Stimulated activated CD8-positive, alpha-beta memory T cell treated with anti-CD3 and anti-CD28 coated beads, Interleukin-15, amount 100 ng/mL, for 4 hours (primary cell): ENCODE results near the gene KRTAP20-2.

ENCODE experiments used
- DNase-seq, 2 donors: peaks; one replicate each; pipeline ENCODE4 v3.0.0-alpha.2; 2020; ENCODE audit warnings: low read depth in 2 of 2

The KRTAP20-2 gene

DNA sequence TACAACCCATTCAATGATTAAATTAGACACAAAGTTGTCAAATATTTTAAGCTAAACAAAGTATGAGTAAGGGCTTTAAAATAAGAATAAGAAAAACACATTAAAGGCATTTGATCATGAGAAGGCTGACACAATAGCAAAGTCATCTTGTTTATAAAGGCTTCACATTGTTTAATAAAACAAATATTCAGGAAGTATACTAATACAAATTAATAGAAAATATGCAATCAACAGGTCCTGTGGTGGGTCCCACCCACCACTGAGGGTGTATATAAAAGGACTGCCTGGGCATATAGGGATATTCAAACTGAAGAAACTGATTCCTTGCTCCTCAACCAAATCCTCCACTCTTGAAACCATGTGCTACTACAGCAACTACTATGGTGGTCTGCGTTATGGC lies at the start of gene KRTAP20-2:
KRTAP20-2 (plus strand) TSS at position 301 of the 400 bp plus-strand sequence; CDS start at position 359, 58 bp downstream.
- no peak for DNase-seq

DNA sequence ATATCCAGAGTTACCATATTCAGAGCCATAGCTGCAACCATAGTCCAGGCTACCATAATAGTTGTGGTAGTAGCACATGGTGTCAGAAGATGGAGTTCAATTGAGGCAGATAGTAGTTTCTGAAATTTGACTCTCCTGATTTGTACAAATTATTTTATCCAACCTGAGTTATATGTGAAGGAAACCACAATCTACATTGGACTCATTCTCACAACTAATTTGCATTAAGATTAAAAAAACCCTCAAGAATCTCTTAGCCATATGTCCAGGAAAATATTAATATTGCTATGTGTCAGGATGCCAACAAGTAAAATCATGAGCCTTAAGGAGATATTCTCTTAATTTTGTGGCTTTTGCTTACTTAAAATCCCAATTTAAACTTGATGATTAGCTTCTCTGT lies 44.7 kb upstream of the KRTAP20-2 start, which contains the start of gene KRTAP22-2:
KRTAP22-2 (minus strand) TSS at position 101 of the 400 bp plus-strand sequence.
- no peak for DNase-seq

- DNase-seq: no peak
Measured at GRCh38 chr21:30592140-30592539, 42.9 kb upstream of the KRTAP20-2 start, which contains the start of gene KRTAP6-3. Gene KRTAP6-3, plus strand, starts transcription at chr21:30592440. Its CDS starts 6 bp downstream, at chr21:30592446.

DNA sequence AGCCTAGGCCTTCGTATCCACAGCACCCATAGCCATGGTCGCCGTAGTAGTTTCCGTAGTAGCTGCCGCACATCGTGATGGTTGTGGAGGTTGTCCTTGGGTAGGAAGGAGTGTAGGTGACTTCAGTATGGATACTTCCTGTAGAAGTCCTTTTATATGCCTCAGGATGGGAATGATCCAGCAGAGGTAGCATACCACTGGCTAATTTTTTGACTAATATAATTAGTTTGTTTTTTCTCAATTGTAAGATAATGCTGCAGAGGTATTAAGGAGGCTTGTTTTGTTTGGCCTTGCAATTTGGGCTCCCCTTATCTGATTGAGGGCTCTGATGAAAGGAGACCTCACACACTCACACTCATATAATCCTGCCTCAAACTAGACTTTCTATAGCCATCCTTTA lies 36.2 kb upstream of the KRTAP20-2 start, which contains the start of gene KRTAP6-2:
KRTAP6-2 (minus strand) TSS at position 101 of the 400 bp plus-strand sequence; CDS start at position 73, 28 bp downstream.
- no peak for DNase-seq

- no peak for DNase-seq
Measured at GRCh38 chr21:30600787-30601186, 34.2 kb upstream of the KRTAP20-2 start, which contains the start of gene KRTAP22-1. Gene KRTAP22-1, plus strand, starts transcription at chr21:30601087.

DNA sequence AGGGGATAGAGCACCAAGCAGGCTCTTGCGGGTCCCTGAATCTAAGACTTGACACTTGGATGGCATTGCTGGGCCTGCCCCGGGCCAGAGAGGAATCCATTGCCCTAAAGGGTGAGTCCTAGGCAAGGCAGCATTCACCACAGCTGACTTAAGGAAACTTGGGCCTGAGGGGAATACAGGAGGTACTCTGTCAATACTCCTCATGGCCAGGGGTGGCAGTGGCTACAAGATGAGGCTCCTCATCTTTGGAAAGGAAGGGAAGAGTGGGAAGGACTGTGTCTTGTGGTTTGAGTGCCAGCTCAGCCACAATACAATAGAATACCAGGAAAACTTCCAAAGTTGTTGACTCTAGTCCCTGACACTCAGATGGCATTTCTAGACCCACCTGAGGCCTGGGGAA lies 29.0 kb upstream of the KRTAP20-2 start:
- DNase-seq: no peak

DNA sequence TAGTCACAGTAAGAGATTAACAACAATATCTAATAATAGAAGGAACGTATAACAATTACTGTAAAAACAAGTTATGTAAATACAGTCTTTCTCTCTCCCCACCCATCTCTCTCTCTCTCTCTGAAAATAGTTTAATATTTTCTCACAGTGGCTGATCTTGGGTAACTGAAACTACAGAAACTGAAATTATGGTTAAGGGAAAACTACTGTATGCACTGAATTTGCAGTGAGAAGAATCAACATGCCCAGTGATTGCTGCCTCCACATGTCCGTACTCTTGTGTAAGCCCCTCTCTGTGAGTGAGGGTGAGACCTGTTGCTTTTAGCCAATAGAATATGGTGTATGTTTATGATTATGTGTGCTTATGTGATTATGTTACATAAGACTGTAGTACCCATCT lies 22.9 kb upstream of the KRTAP20-2 start:
- DNase-seq: no peak

DNA sequence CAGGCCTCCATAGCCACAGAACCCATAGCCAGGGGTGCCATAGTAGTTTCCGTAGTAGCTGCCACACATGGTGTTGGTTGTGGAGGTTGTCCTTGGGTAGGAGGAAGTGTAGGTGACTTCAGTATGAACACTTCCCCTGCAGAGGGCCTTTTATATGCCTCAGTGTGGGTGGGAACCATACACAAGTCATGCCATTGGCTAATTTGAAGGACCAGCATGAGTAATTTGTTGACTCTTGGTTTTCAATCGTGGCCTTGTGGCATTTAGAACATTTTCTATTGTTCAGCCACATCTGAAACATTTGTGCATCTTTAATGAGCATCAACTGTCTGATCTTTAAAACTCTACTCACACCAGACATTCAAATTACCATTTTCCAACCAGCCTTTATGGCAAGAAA lies 21.2 kb upstream of the KRTAP20-2 start, which contains the start of gene KRTAP6-1:
KRTAP6-1 (minus strand) TSS at position 95 of the 400 bp plus-strand sequence; CDS start at position 69, 26 bp downstream.
- DNase-seq: no peak

DNA sequence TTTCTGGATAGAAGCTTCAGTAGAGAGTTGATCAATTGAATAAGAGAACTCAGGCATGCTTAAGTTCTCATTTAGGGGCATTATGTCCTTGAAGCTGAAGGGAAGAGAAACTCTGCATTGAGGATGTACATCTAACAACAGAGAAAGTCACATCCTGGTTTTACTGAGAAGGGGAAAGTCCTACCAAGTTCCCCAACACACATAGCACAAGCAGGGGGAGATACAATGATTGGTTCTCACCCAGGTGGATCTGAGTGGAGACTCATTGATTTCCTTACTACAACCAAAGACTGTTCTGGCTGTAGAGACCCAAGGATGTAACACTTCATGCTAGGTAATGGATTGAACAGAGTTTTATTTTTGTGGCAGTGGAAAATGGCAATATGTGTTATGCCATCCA lies 19.8 kb upstream of the KRTAP20-2 start:
- DNase-seq: no peak

GRCh38 chr21:30616125-30616524 lies 18.9 kb upstream of the KRTAP20-2 start, which contains the start of gene KRTAP20-1:
Gene KRTAP20-1, plus strand, starts transcription at chr21:30616425. Its CDS starts 30 bp downstream, at chr21:30616455.
- no peak for DNase-seq

DNA sequence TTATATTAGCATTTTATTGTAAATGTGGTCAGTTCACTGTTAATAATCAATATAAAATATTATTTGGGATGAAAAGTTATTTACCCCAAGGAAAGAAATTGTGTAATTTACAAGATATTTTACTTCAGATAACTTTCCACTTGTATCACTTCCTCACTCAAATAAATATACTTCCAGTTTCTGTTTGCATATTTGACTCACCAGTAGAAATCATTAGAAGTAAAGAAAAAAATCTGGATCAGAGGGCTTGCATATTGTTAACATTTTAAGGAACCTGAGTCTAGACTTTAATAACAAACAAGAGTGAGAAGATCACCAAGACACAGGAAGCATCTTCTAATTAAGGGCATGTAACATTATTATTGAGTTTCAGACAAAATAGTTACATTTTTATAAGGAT lies 14.9 kb upstream of the KRTAP20-2 start:
- DNase-seq: no peak

- no peak for DNase-seq
Measured at GRCh38 chr21:30620522-30620921, 14.5 kb upstream of the KRTAP20-2 start, which contains the start of gene KRTAP20-4. Gene KRTAP20-4, plus strand, starts transcription at chr21:30620627.

DNA sequence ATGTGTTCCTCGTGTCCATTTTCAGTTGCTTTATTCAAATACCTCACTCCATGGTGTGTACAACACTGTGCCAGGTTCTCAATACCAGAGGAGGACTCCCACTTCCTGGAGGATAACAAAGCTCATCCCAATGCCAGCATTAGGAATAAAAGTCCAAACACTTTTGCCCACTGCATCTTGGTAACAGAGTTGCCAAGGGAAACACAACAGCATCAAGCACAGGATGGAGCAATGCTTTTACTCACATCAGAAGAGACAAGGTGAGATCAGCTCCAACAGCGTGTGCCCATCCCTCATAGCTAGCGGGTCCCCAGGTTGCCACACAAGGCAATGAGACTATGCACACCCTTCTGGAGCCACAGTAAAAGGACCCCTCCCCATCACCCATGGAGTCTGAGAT lies 11.6 kb upstream of the KRTAP20-2 start:
- no peak for DNase-seq

GRCh38 chr21:30625449-30626165 lies 9.4 kb upstream of the KRTAP20-2 start:
- DNase-seq: no peak

DNA sequence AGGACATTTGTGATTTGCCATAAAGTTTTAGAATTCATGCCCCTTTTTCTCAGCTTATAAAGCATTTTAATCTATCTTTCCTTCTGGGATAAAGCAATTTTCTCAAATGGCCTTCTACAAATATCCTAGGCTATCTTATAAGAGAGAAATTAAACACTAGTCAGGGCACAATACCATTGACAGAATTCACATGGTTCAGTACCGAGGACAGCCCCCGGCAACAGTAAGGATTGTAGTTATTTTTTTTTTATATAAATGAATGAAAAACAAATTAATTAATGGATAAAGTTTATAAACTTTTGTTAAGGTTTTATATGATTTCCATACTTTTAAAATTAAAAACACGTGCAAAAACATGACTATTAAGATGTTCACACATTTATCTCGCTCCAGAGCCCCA lies 6.9 kb upstream of the KRTAP20-2 start:
- no peak for DNase-seq

DNA sequence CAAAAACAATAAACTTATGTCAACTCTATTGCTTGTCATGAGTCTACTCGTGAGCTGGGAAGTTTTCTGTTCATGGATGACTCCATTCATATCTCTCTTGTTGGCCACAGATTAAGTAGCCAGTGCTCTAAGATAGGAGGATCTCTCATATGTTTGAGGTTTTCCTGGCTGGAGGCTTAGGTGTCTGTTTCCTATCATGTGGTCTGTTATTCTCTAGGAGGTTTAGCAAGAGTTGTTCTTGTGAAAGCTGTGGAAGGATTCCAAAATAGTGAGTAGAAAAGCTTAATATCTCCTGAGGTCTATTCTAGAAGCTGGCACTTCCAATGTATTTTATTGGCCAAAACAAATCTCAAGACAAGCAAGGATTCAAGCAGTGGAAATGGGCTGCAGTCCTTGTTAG lies 5.8 kb upstream of the KRTAP20-2 start:
- no peak for DNase-seq

GRCh38 chr21:30638686-30639085 lies 3.7 kb downstream of the KRTAP20-2 start:
- no peak for DNase-seq

GRCh38 chr21:30642564-30642963 lies 7.6 kb downstream of the KRTAP20-2 start, which contains the start of gene KRTAP20-3:
Gene KRTAP20-3, plus strand, starts transcription at chr21:30642864.
- DNase-seq: no peak

- no peak for DNase-seq
Measured at GRCh38 chr21:30646904-30647414, 12.0 kb downstream of the KRTAP20-2 start.

- no peak for DNase-seq
Measured at GRCh38 chr21:30652891-30653290, 17.9 kb downstream of the KRTAP20-2 start.

GRCh38 chr21:30668776-30669175 lies 33.8 kb downstream of the KRTAP20-2 start:
- no peak for DNase-seq

- no peak for DNase-seq
Measured at GRCh38 chr21:30672985-30673650, 38.1 kb downstream of the KRTAP20-2 start.
